Measurements from ENCODE around the gene KCTD14. TPM values are rescaled to one million over a fixed set of nuclear protein-coding genes. Genes with fewer than 3 reads are reported as not detected.

The KCTD14 gene
- total and polyA plus RNA-seq, 2 of the 8 experiments (the other 6 are each of a cell fraction or from before 2014, with no cell fraction given): 21.6 to 24.9 TPM

GRCh38 chr11:78072455-78072854 lies 49.4 kb upstream of the KCTD14 start (continued):
- no peak for TF ChIP-seq E2F6 (IDR thresholded peaks at IDR 0.05)
- TF ChIP-seq RBBP5 (IDR thresholded peaks at IDR 0.05; ENCODE audit: borderline replicate concordance, low read depth, low read length): no peak
- no peak for TF ChIP-seq RXRA (IDR thresholded peaks at IDR 0.05; ENCODE audit: insufficient read depth, low read depth, low read length)
